Bone marrow (tissue), 2 donors: ENCODE data around the gene NRXN3.

Experiments
- DNase-seq, 2 donors: peaks; one replicate each; lab custom pipeline; 2025; lab: John Stamatoyannopoulos, UW

The NRXN3 gene

GRCh38 chr14:79896009-79896408, 1725.8 kb downstream of the NRXN3 start:
- DNase-seq = no peak

- DNase-seq = no peak
These were observed 1729.4 kb downstream of the NRXN3 start for GRCh38 chr14:79899610-79900009.

GRCh38 chr14:79904497-79904896, 1734.3 kb downstream of the NRXN3 start:
- DNase-seq = no peak

- no peak for DNase-seq
These were observed 1736.8 kb downstream of the NRXN3 start for GRCh38 chr14:79906994-79907393.

GRCh38 chr14:79910086-79910485, 1739.9 kb downstream of the NRXN3 start:
- no peak for DNase-seq

GRCh38 chr14:79911744-79912143, 1741.6 kb downstream of the NRXN3 start:
- no peak for DNase-seq

- no peak for DNase-seq
These were observed 1744.4 kb downstream of the NRXN3 start for GRCh38 chr14:79914595-79914994.

GRCh38 chr14:79915406-79915805, 1745.2 kb downstream of the NRXN3 start:
- DNase-seq = no peak

GRCh38 chr14:79916281-79916680, 1746.1 kb downstream of the NRXN3 start:
- DNase-seq = no peak

- no peak for DNase-seq
These were observed 1746.7 kb downstream of the NRXN3 start for GRCh38 chr14:79916892-79917291.
